ENCODE measurements around the gene GNAS-AS1.
A peak's percentile ranks its signal among the peaks of the same experiment; 100 is the strongest.

Gene GNAS-AS1

GRCh38 chr20:58882704-58883089 lies 32.0 kb upstream of the GNAS-AS1 start:
- Histone ChIP-seq H3K9ac (ENCODE audit: low read depth, low read length) (no peak overlapping the region), H3K4me3 (ENCODE audit: low read depth, low read length) (no peak overlapping the region), H3K36me3 (ENCODE audit: control insufficient read depth, insufficient read depth, low read length) (no peaks in the 10 kb centered on the region), H3K4me1 (ENCODE audit: control insufficient read depth, insufficient read depth, low read length) (peaks cover 16% of the 10 kb centered on the region), H3K9me3 (ENCODE audit: control insufficient read depth, insufficient read depth, low read length) (no peaks in the 10 kb centered on the region), H3K27me3 (ENCODE audit: control insufficient read depth, insufficient read depth, low read length) (no peaks in the 10 kb centered on the region)

GRCh38 chr20:58880994-58881752 lies 30.5 kb upstream of the GNAS-AS1 start:
- no peaks in the 10 kb centered on the region for H3K27me3 ChIP-seq (ENCODE audit: control insufficient read depth, insufficient read depth, low read length)
- no peaks in the 10 kb centered on the region for H3K9me3 ChIP-seq (ENCODE audit: control insufficient read depth, insufficient read depth, low read length)
- no peak overlapping the region for H3K9ac ChIP-seq (ENCODE audit: low read depth, low read length)
- peaks cover 30% of the 10 kb centered on the region for H3K4me1 ChIP-seq (ENCODE audit: control insufficient read depth, insufficient read depth, low read length)
- H3K4me3 ChIP-seq (ENCODE audit: low read depth, low read length) = no peak overlapping the region
- H3K36me3 ChIP-seq (ENCODE audit: control insufficient read depth, insufficient read depth, low read length) = no peaks in the 10 kb centered on the region

DNA sequence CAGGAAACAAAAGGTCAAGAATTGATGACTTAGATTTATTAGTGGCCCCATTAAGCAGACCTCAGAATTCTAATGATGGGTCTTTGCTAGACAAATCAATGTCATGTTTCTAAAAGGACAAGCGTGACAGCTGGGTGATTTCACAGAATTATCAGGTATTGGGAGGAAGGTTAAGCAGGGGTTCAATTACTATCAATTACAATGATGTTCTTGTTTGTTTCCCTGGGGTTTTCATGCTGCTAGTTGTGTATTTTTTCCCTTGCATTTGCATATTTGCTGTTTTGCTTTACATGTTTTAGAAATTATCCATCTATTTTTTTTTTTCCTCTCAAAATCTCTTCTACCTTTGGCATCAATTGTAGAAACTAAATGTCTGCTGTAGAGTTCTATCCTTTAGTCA lies 29.7 kb upstream of the GNAS-AS1 start:
- no peak overlapping the region for H3K4me3 ChIP-seq (ENCODE audit: low read depth, low read length)
- H3K36me3 ChIP-seq (ENCODE audit: control insufficient read depth, insufficient read depth, low read length) = no peaks in the 10 kb centered on the region
- no peaks in the 10 kb centered on the region for H3K27me3 ChIP-seq (ENCODE audit: control insufficient read depth, insufficient read depth, low read length)
- H3K9ac ChIP-seq (ENCODE audit: low read depth, low read length) = no peak overlapping the region
- H3K9me3 ChIP-seq (ENCODE audit: control insufficient read depth, insufficient read depth, low read length) = no peaks in the 10 kb centered on the region
- peaks cover 35% of the 10 kb centered on the region for H3K4me1 ChIP-seq (ENCODE audit: control insufficient read depth, insufficient read depth, low read length)

DNA sequence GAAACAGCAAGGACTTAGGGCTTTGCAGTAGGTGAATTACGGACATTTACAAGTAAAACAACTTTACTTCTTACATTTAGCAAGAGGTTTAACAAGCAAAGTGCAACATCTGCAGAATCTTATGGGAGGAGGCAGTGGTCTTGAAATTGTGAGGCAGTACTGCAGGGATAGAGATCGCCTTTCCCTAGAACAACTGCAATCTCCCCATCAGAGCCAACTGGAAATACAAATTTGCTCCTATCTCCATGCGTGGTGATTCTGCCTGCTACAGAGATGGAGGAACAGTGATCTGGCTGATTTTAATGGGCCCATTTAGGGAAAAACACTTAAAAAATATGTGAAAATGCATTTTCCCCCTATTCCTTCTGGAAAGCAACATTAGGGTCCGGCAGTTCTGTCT lies 27.7 kb upstream of the GNAS-AS1 start:
- no peaks in the 10 kb centered on the region for H3K36me3 ChIP-seq (ENCODE audit: control insufficient read depth, insufficient read depth, low read length)
- no peak overlapping the region for H3K4me3 ChIP-seq (ENCODE audit: low read depth, low read length)
- no peak overlapping the region for H3K9ac ChIP-seq (ENCODE audit: low read depth, low read length)
- H3K4me1 ChIP-seq (ENCODE audit: control insufficient read depth, insufficient read depth, low read length) = peaks cover 40% of the 10 kb centered on the region
- H3K27me3 ChIP-seq (ENCODE audit: control insufficient read depth, insufficient read depth, low read length) = no peaks in the 10 kb centered on the region
- H3K9me3 ChIP-seq (ENCODE audit: control insufficient read depth, insufficient read depth, low read length) = no peaks in the 10 kb centered on the region

DNA sequence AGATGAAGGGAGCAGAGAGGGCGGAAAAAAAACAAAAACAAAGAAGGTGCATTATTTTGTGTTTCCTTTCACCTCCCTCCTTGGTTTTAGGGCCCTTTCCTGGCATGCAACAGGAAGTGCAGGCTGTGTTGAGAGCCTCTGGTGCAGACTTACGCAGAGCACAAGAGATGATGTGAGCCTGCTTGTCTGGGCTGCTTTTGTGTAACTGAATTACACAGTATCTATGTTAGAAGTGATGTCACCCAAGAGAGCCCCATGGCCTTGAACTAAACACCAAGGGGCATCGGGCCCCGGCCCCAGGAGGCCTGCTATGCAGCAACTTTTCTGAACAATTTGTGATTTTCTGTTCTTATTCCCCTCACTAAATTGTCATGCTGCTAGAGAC lies 27.3 kb upstream of the GNAS-AS1 start:
- peaks cover 40% of the 10 kb centered on the region for H3K4me1 ChIP-seq (ENCODE audit: control insufficient read depth, insufficient read depth, low read length)
- no peak overlapping the region for H3K4me3 ChIP-seq (ENCODE audit: low read depth, low read length)
- H3K36me3 ChIP-seq (ENCODE audit: control insufficient read depth, insufficient read depth, low read length) = no peaks in the 10 kb centered on the region
- peak overlapping the region; percentile 13 for H3K9ac ChIP-seq (ENCODE audit: low read depth, low read length)
- H3K27me3 ChIP-seq (ENCODE audit: control insufficient read depth, insufficient read depth, low read length) = no peaks in the 10 kb centered on the region
- no peaks in the 10 kb centered on the region for H3K9me3 ChIP-seq (ENCODE audit: control insufficient read depth, insufficient read depth, low read length)

GRCh38 chr20:58877050-58877975 lies 26.6 kb upstream of the GNAS-AS1 start:
- Histone ChIP-seq H3K36me3 (ENCODE audit: control insufficient read depth, insufficient read depth, low read length) (no peaks in the 10 kb centered on the region), H3K4me3 (ENCODE audit: low read depth, low read length) (no peak overlapping the region), H3K9me3 (ENCODE audit: control insufficient read depth, insufficient read depth, low read length) (no peaks in the 10 kb centered on the region), H3K27me3 (ENCODE audit: control insufficient read depth, insufficient read depth, low read length) (no peaks in the 10 kb centered on the region), H3K9ac (ENCODE audit: low read depth, low read length) (peak overlapping the region; percentile 13), H3K4me1 (ENCODE audit: control insufficient read depth, insufficient read depth, low read length) (peaks cover 34% of the 10 kb centered on the region)

GRCh38 chr20:58876437-58876836 lies 25.7 kb upstream of the GNAS-AS1 start:
- Histone ChIP-seq H3K9me3 (ENCODE audit: control insufficient read depth, insufficient read depth, low read length) (no peaks in the 10 kb centered on the region), H3K27me3 (ENCODE audit: control insufficient read depth, insufficient read depth, low read length) (no peaks in the 10 kb centered on the region), H3K9ac (ENCODE audit: low read depth, low read length) (no peak overlapping the region), H3K36me3 (ENCODE audit: control insufficient read depth, insufficient read depth, low read length) (no peaks in the 10 kb centered on the region), H3K4me1 (ENCODE audit: control insufficient read depth, insufficient read depth, low read length) (peaks cover 33% of the 10 kb centered on the region), H3K4me3 (ENCODE audit: low read depth, low read length) (no peak overlapping the region)

DNA sequence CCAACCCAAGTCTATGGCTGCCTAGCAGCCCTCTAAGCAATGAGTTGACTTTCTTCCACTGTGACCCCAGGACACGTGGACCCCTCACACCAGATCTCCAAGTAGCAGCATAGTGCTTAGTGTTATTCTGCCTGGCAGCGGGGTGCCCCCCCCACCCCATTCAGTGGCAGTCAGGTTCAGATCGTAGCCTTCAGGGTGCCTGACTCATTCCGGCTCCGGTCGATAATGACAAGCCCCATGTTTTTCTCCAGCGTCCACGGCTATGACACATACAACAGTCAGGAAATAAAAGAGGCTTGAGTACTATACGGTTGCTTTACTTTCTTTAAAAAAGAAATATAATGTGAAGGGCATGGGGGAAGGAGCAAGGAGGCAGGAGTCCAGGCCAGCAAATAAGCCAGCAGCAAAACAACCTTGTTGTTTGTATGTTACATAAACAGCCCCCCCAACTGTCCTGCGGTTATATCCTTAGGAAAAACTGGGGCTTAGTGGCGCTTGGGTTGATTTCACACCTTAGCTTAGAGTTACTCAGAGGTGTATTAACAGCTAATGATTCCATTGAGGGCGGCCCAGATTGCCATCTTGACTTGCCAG lies 24.9 kb upstream of the GNAS-AS1 start:
- Histone ChIP-seq H3K4me1 (ENCODE audit: control insufficient read depth, insufficient read depth, low read length) (peaks cover 33% of the 10 kb centered on the region), H3K9me3 (ENCODE audit: control insufficient read depth, insufficient read depth, low read length) (no peaks in the 10 kb centered on the region), H3K27me3 (ENCODE audit: control insufficient read depth, insufficient read depth, low read length) (no peaks in the 10 kb centered on the region), H3K9ac (ENCODE audit: low read depth, low read length) (no peak overlapping the region), H3K36me3 (ENCODE audit: control insufficient read depth, insufficient read depth, low read length) (no peaks in the 10 kb centered on the region), H3K4me3 (ENCODE audit: low read depth, low read length) (no peak overlapping the region)

DNA sequence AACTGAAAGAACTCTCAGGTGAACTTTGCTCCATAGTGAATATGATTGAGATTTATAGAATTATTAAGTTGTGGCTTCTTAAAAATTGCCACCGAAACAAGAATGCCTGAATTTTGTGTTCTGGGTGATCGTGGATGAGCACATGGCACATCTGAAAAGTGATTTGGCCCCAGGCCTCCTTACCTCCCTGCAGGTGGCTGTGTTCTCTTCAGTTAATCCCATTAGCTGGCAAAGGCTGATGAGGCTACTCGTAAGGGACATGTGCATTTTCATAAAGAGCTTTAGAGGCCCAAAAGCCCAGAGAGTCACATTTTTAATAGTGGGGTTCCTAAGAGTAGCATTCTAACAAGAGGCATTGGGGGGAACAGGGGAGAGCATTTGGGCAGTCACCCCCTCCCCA lies 24.4 kb upstream of the GNAS-AS1 start:
- no peaks in the 10 kb centered on the region for H3K9me3 ChIP-seq (ENCODE audit: control insufficient read depth, insufficient read depth, low read length)
- no peak overlapping the region for H3K9ac ChIP-seq (ENCODE audit: low read depth, low read length)
- no peaks in the 10 kb centered on the region for H3K27me3 ChIP-seq (ENCODE audit: control insufficient read depth, insufficient read depth, low read length)
- no peak overlapping the region for H3K4me3 ChIP-seq (ENCODE audit: low read depth, low read length)
- H3K4me1 ChIP-seq (ENCODE audit: control insufficient read depth, insufficient read depth, low read length) = peaks cover 33% of the 10 kb centered on the region
- H3K36me3 ChIP-seq (ENCODE audit: control insufficient read depth, insufficient read depth, low read length) = no peaks in the 10 kb centered on the region

GRCh38 chr20:58874469-58874868 lies 23.8 kb upstream of the GNAS-AS1 start:
- H3K9me3 ChIP-seq (ENCODE audit: control insufficient read depth, insufficient read depth, low read length) = no peaks in the 10 kb centered on the region
- H3K36me3 ChIP-seq (ENCODE audit: control insufficient read depth, insufficient read depth, low read length) = no peaks in the 10 kb centered on the region
- no peaks in the 10 kb centered on the region for H3K27me3 ChIP-seq (ENCODE audit: control insufficient read depth, insufficient read depth, low read length)
- no peak overlapping the region for H3K4me3 ChIP-seq (ENCODE audit: low read depth, low read length)
- peaks cover 33% of the 10 kb centered on the region for H3K4me1 ChIP-seq (ENCODE audit: control insufficient read depth, insufficient read depth, low read length)
- no peak overlapping the region for H3K9ac ChIP-seq (ENCODE audit: low read depth, low read length)

GRCh38 chr20:58871533-58872102 lies 20.9 kb upstream of the GNAS-AS1 start:
- Histone ChIP-seq H3K9ac (ENCODE audit: low read depth, low read length) (no peak overlapping the region), H3K4me3 (ENCODE audit: low read depth, low read length) (no peak overlapping the region), H3K27me3 (ENCODE audit: control insufficient read depth, insufficient read depth, low read length) (no peaks in the 10 kb centered on the region), H3K4me1 (ENCODE audit: control insufficient read depth, insufficient read depth, low read length) (peaks cover 13% of the 10 kb centered on the region), H3K9me3 (ENCODE audit: control insufficient read depth, insufficient read depth, low read length) (no peaks in the 10 kb centered on the region), H3K36me3 (ENCODE audit: control insufficient read depth, insufficient read depth, low read length) (no peaks in the 10 kb centered on the region)

All from iPS-15b (cell line).